IMR-90 (cell line): ENCODE results near the gene NF1. TPM values are rescaled to one million over a fixed set of nuclear protein-coding genes. Genes with fewer than 3 reads are reported as not detected.

ENCODE experiments used
- ATAC-seq: fragments of 200-7000 bp; cut with Tn5 transposase; 2 replicates; pipeline ENCODE4 v1.9.1; 2020; ENCODE audit warnings: low read depth, mild to moderate bottlenecking, moderate library complexity
- BruUV-seq: library from RNA; stranded (reverse); fragments of 400-500 nt; replicated peaks from 2 replicates; lab custom pipeline; 2021; lab: Mats Ljungman, UMichigan
- CTCF ChIA-PET: fragments of 300-600 bp; formaldehyde crosslinking; extraction: SDS; loops from one replicate; lab custom pipeline; 2021; ENCODE audit warnings: antibody characterized with exemption; lab: Yijun Ruan, JAX
- POLR2A ChIA-PET: fragments of 300-600 bp; sonication (Branson Sonifier 250); formaldehyde crosslinking; loops from one replicate; lab custom pipeline; 2022; ENCODE audit warnings: antibody characterized with exemption; ENCODE audit not compliant: unreplicated experiment; lab: Charles Lee
- DNase-seq: peaks from one replicate; pipeline ENCODE4 v3.0.0; 2013
- H2AFZ ChIP-seq: replicated peaks from 2 replicates; pipeline ENCODE3; 2013; ENCODE audit warnings: low read length, mild to moderate bottlenecking; ENCODE audit not compliant: poor library complexity
- H2AK5ac ChIP-seq: 2 replicates; pipeline ENCODE4 v1.6.1; 2013; ENCODE audit warnings: low read depth, low read length, inconsistent platforms
- H2AK9ac ChIP-seq: replicated peaks from 2 replicates; pipeline ENCODE3; 2013; ENCODE audit warnings: mild to moderate bottlenecking, low read depth, low read length, moderate library complexity; ENCODE audit not compliant: poor library complexity
- H2BK120ac ChIP-seq: 2 replicates; pipeline ENCODE4 v1.6.1; 2013; ENCODE audit warnings: low read depth, low read length, inconsistent platforms
- H2BK15ac ChIP-seq: 3 replicates; pipeline ENCODE4 v1.6.1; 2013; ENCODE audit warnings: low read depth, low read length, inconsistent platforms
- H2BK20ac ChIP-seq: 2 replicates; pipeline ENCODE4 v1.6.1; 2013; ENCODE audit warnings: low read depth, mild to moderate bottlenecking, inconsistent platforms, low read length, moderate library complexity
- H2BK5ac ChIP-seq: 2 replicates; pipeline ENCODE4 v1.6.1; 2013; ENCODE audit warnings: mild to moderate bottlenecking, low read depth, low read length, inconsistent platforms; ENCODE audit not compliant: poor library complexity, severe bottlenecking
- H3K14ac ChIP-seq: replicated peaks from 2 replicates; pipeline ENCODE4 v1.6.1; 2013; ENCODE audit warnings: low read depth, low read length, inconsistent platforms
- H3K18ac ChIP-seq: 2 replicates; pipeline ENCODE4 v1.6.1; 2013; ENCODE audit warnings: low read depth, low read length, control low read depth
- H3K23ac ChIP-seq: 2 replicates; pipeline ENCODE4 v1.6.1; 2013; ENCODE audit warnings: low read depth, low read length, inconsistent platforms
- H3K27ac ChIP-seq: 2 replicates; pipeline ENCODE4 v1.5.1; 2013; ENCODE audit warnings: mild to moderate bottlenecking, control low read depth, low read length; ENCODE audit not compliant: insufficient read depth
- H3K27me3 ChIP-seq: 2 replicates; pipeline ENCODE4 v1.6.1; 2013; ENCODE audit warnings: low read length; ENCODE audit not compliant: control insufficient read depth, insufficient read depth
- H3K36me3 ChIP-seq: 2 replicates; pipeline ENCODE4 v1.6.1; 2013; ENCODE audit warnings: low read length, mixed read lengths; ENCODE audit not compliant: control insufficient read depth, insufficient read depth
- H3K4ac ChIP-seq: 2 replicates; pipeline ENCODE4 v1.6.1; 2013; ENCODE audit warnings: low read depth, low read length, inconsistent platforms
- H3K4me1 ChIP-seq: 2 replicates; pipeline ENCODE4 v1.6.1; 2013; ENCODE audit warnings: low read length, mixed read lengths; ENCODE audit not compliant: control insufficient read depth, insufficient read depth
- H3K4me2 ChIP-seq: 2 replicates; pipeline ENCODE4 v1.6.1; 2013; ENCODE audit warnings: low read depth, mild to moderate bottlenecking, control low read depth, low read length, moderate library complexity
- H3K4me3 ChIP-seq: 2 replicates; pipeline ENCODE4 v1.5.1; 2013; ENCODE audit warnings: low read depth, mild to moderate bottlenecking, control low read depth, low read length, moderate library complexity; ENCODE audit not compliant: insufficient read depth
- H3K56ac ChIP-seq: 2 replicates; pipeline ENCODE4 v1.6.1; 2013; ENCODE audit warnings: low read length, inconsistent platforms; ENCODE audit not compliant: insufficient read depth; ENCODE audit errors: extremely low read depth
- H3K79me1 ChIP-seq, 2 experiments: 2 replicates each; pipeline ENCODE4 v1.6.1; 2013; ENCODE audit warnings: low read length in 2 of 2, inconsistent platforms in 1 of 2, low read depth in 1 of 2
- H3K9ac ChIP-seq: 2 replicates; pipeline ENCODE4 v1.6.1; 2013; ENCODE audit warnings: low read depth, low read length, control low read depth
- H3K9me1 ChIP-seq: 2 replicates; pipeline ENCODE4 v1.6.1; 2013; ENCODE audit warnings: low read length, inconsistent platforms; ENCODE audit not compliant: insufficient read depth
- H3K9me3 ChIP-seq: 2 replicates; pipeline ENCODE4 v1.6.1; 2013; ENCODE audit warnings: low read length; ENCODE audit not compliant: control insufficient read depth, insufficient read depth
- H4K20me1 ChIP-seq: 2 replicates; pipeline ENCODE4 v1.6.1; 2013; ENCODE audit warnings: low read length, inconsistent platforms; ENCODE audit not compliant: insufficient read depth
- H4K5ac ChIP-seq: 2 replicates; pipeline ENCODE4 v1.6.1; 2013; ENCODE audit warnings: mild to moderate bottlenecking, low read depth, low read length, control low read depth
- H4K8ac ChIP-seq, 2 experiments: 2 replicates each; pipeline ENCODE4 v1.6.1; 2013; ENCODE audit warnings: low read depth in 2 of 2, low read length in 2 of 2, control low read depth in 1 of 2, inconsistent platforms in 1 of 2
- H4K91ac ChIP-seq: 2 replicates; pipeline ENCODE4 v1.6.1; 2013; ENCODE audit warnings: low read depth, low read length, inconsistent platforms; ENCODE audit not compliant: insufficient read depth
- CTCF ChIP-seq: conservative IDR thresholded peaks from 2 replicates; pipeline ENCODE4 v1.5.1; 2012; ENCODE audit warnings: mild to moderate bottlenecking, low read depth, low read length, improper control_type of control experiment
- ELK1 ChIP-seq: fragments of 150-350 bp; IDR thresholded peaks from 2 replicates; pipeline ENCODE4 v1.6.1; 2016; ENCODE audit warnings: low read depth, mild to moderate bottlenecking, low read length, moderate library complexity, borderline replicate concordance
- MAZ ChIP-seq: IDR thresholded peaks from 2 replicates; pipeline ENCODE4 v1.6.1; 2012; ENCODE audit warnings: low read depth, mild to moderate bottlenecking, low read length, improper control_type of control experiment, moderate library complexity, borderline replicate concordance
- MXI1 ChIP-seq: IDR thresholded peaks from 2 replicates; pipeline ENCODE4 v1.6.1; 2012; ENCODE audit warnings: low read depth, mild to moderate bottlenecking, low read length, moderate library complexity, borderline replicate concordance
- RFX5 ChIP-seq: IDR thresholded peaks from 2 replicates; pipeline ENCODE4 v1.8.0; 2012; ENCODE audit warnings: low read depth, mild to moderate bottlenecking, low read length, moderate library complexity
- WGBS, 2 experiments: methylation state at CpG; one replicate each; pipeline versions ENCODE4 v1.1.5 to v1.1.7; 2013; ENCODE audit warnings: missing lambda C conversion rate in 2 of 2; ENCODE audit not compliant: insufficient read length in 1 of 2; ENCODE audit errors: extremely low coverage in 2 of 2; 5-methylcytosine and 5-hydroxymethylcytosine counted together
- dilution Hi-C: fragments of 300-500 bp; cut with HindIII; formaldehyde crosslinking; loops from one replicate; pipeline ENCODE4 v1.14.3; 2018; ENCODE audit warnings: low sequenced_read_pairs; ENCODE audit not compliant: unreplicated experiment
- in situ Hi-C: fragments of 300-500 bp; cut with MboI; formaldehyde crosslinking; loops from 3 replicates; pipeline ENCODE4 v1.14.3; 2019; ENCODE audit warnings: low sequenced_read_pairs, inconsistent platforms, mixed read lengths
- intact Hi-C: fragments of 100-400 bp; cut with micrococcal nuclease; formaldehyde crosslinking; loops from 2 replicates; pipeline ENCODE4 v1.10.0; 2022
- polyA plus RNA-seq, 3 experiments: library from polyadenylated mRNA; depleted of rRNA; stranded (reverse); fragments of >200 nt; gene quantifications; 2 replicates each; pipeline ENCODE4 v1.2.3, GENCODE V29; 2012; ENCODE audit warnings: low replicate concordance in 1 of 3
- total RNA-seq: library from RNA; depleted of rRNA; stranded (reverse); fragments of >200 nt; gene quantifications from 2 replicates; pipeline ENCODE4 v1.2.3, GENCODE V29; 2012

NF1 gene
- total and polyA plus RNA-seq, 2 of the 4 experiments (the other 2 are of a cell fraction) = 17.9 to 48.6 TPM

DNA sequence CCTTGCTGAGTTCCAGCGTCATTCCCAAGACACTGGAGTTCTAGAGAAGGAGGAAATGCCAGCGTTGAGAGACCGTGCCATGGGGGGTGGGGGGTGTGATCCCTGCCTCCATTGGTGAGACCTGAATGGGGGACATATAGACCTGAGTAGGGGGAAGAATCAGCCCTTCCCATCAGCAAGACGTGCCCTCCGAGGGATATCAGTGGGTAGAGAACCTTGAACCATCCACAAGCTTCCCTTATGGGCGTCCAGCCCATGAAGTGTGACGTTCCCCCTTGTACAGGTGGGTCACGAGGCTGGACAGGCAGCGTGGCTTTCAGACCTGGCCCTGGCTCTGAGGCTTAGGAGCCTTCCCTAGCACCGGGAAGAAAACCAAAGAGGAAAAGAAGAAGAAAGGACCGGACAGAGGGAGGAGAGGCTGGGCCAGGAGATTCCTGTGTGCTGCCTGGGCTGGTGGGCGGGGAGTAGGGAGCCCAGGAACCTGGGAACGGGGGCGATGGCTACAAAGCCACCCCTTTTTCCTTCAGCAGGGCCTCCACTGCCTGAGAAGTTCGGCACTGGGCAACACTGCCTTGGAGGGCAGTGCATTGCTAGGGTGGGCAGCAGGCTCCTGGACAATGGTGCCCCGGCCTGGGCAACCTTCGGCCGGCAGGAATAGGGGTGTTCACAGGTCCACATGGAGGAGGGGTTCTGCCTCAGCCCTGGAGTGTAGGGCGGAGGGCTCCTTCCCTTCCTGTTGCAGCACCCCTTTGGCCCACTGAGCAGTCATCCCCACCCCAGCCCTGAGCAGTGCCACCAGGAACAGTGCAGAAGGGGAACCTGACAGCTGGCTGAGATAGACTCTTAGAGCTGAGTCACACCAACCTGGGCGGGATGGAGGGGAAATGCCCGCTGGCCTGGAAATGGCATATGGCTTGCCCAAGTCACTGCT lies 303.9 kb downstream of the NF1 start:
- Histone ChIP-seq H3K9ac (no peak overlapping the region), H3K9me1 (no peaks in the 10 kb centered on the region), H2BK5ac (no peak overlapping the region), H3K56ac (no peak overlapping the region), H2AK9ac (no peak overlapping the region), H4K91ac (no peak overlapping the region), H3K27ac (no peak overlapping the region), H3K23ac (no peak overlapping the region), H3K4ac (no peak overlapping the region), H3K18ac (no peak overlapping the region), H2AFZ (no peak overlapping the region), H2AK5ac (no peak overlapping the region), H3K14ac (no peak overlapping the region), H3K79me1 (no peaks in the 10 kb centered on the region), H3K4me3 (no peak overlapping the region), H3K27me3 (peaks cover 44% of the 10 kb centered on the region), H3K4me1 (no peaks in the 10 kb centered on the region), H2BK20ac (no peak overlapping the region), H3K9me3 (no peaks in the 10 kb centered on the region), H3K36me3 (no peaks in the 10 kb centered on the region), H4K20me1 (no peaks in the 10 kb centered on the region; the same call in 1 of the 2 replicates), H4K5ac (no peak overlapping the region), H3K4me2 (no peak overlapping the region), H2BK120ac (no peak overlapping the region), H4K8ac (no peak overlapping the region), H2BK15ac (no peak overlapping the region)
- no peak for TF ChIP-seq MXI1
- no peak for TF ChIP-seq CTCF
- TF ChIP-seq ELK1 = no peak
- no peak for TF ChIP-seq MAZ
- no peak for TF ChIP-seq RFX5
- ATAC-seq (no peak), DNase-seq (no peak)
- ChIA-PET POLR2A (no interaction called here), CTCF (no interaction called here)
- no TSS peak for BruUV-seq
- WGBS, 2 experiments = 50% methylated on average over 2 of the region's 21 CpGs; no CpG with 5 or more reads in 1 of the 2 experiments
- dilution Hi-C loops (no loop called here), in situ Hi-C loops (no loop called here), intact Hi-C loops (no loop called here)
